ENCODE data around the gene RNF157.
"Not testable (repeated sequence)": the region's sequence is repeated elsewhere in the genome, so short reads cannot be mapped to it uniquely, and the experiment has no call there.

Gene RNF157

GRCh38 chr17:76186774-76187173, 53.5 kb downstream of the RNF157 start:
- DNase-seq = not testable (repeated sequence)

- DNase-seq = no peak
Measured at GRCh38 chr17:76184290-76184689, 56.0 kb downstream of the RNF157 start.

GRCh38 chr17:76182016-76182764, 58.1 kb downstream of the RNF157 start:
- DNase-seq = peak; percentile 38

- no peak for DNase-seq
Measured at GRCh38 chr17:76179496-76180467, 60.5 kb downstream of the RNF157 start.

- no peak for DNase-seq
Measured at GRCh38 chr17:76178124-76178523, 62.2 kb downstream of the RNF157 start.

GRCh38 chr17:76176701-76177574, 63.4 kb downstream of the RNF157 start:
- no peak for DNase-seq

- DNase-seq = no peak
Measured at GRCh38 chr17:76174037-76174436, 66.3 kb downstream of the RNF157 start.

GRCh38 chr17:76173474-76173873, 66.8 kb downstream of the RNF157 start:
- DNase-seq = no peak

- no peak for DNase-seq
Measured at GRCh38 chr17:76171706-76172105, 68.6 kb downstream of the RNF157 start.

- DNase-seq = no peak
Measured at GRCh38 chr17:76170114-76170513, 70.2 kb downstream of the RNF157 start.

- DNase-seq = no peak
Measured at GRCh38 chr17:76166906-76167305, 73.4 kb downstream of the RNF157 start.

GRCh38 chr17:76166168-76166567, 74.1 kb downstream of the RNF157 start:
- no peak for DNase-seq

GRCh38 chr17:76164331-76164730, 76.0 kb downstream of the RNF157 start:
- DNase-seq = no peak

- no peak for DNase-seq
Measured at GRCh38 chr17:76163919-76164318, 76.4 kb downstream of the RNF157 start.

GRCh38 chr17:76161619-76162266, 78.5 kb downstream of the RNF157 start:
- DNase-seq = no peak

GRCh38 chr17:76160896-76161528, 79.3 kb downstream of the RNF157 start:
- DNase-seq = no peak

- DNase-seq = no peak
Measured at GRCh38 chr17:76159157-76159556, 81.1 kb downstream of the RNF157 start.

GRCh38 chr17:76157759-76158158, 82.5 kb downstream of the RNF157 start:
- DNase-seq = no peak

- DNase-seq = no peak
Measured at GRCh38 chr17:76156662-76156991, 83.7 kb downstream of the RNF157 start.

- DNase-seq = no peak
Measured at GRCh38 chr17:76155988-76156661, 84.2 kb downstream of the RNF157 start.

Data from NCI-H748 treated with DMSO at 0.1 percent for 48 hours (cell line).